ENCODE data around the gene BRINP2. TPM values are rescaled to one million over a fixed set of nuclear protein-coding genes. Genes with fewer than 3 reads are reported as not detected.

Gene BRINP2
- total RNA-seq, 3 donors from 2014 or later, result not detected

DNA sequence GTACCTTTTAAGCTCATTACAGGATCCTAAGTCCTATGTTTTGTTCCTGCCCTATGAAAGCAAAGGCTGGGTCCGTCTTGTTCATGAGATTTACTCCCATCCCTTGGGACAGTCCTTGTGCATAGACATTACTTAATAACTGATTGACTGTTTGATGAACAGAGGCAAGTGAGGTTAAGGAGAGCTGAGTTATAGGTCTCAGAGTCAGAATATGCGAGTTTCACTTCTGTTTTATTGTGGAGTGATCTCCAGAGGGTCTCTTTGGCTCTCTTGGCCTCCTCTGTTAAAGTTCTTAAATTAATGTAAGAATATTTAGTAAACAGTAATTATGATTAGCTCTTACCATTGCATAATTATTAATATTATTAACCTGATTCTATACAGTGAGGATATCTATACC lies 52.6 kb downstream of the BRINP2 start:
- Mint-ChIP-seq H3K9me3 (peaks cover 3% of the 10 kb centered on the region), H3K27me3 (ENCODE audit: low read depth) (no peaks in the 10 kb centered on the region), H3K4me1 (ENCODE audit: low read depth) (no peaks in the 10 kb centered on the region), H3K4me3 (no peak overlapping the region), H3K36me3 (ENCODE audit: insufficient read depth) (no peaks in the 10 kb centered on the region)
- ATAC-seq, result no peak
- DNase-seq, result no peak

DNA sequence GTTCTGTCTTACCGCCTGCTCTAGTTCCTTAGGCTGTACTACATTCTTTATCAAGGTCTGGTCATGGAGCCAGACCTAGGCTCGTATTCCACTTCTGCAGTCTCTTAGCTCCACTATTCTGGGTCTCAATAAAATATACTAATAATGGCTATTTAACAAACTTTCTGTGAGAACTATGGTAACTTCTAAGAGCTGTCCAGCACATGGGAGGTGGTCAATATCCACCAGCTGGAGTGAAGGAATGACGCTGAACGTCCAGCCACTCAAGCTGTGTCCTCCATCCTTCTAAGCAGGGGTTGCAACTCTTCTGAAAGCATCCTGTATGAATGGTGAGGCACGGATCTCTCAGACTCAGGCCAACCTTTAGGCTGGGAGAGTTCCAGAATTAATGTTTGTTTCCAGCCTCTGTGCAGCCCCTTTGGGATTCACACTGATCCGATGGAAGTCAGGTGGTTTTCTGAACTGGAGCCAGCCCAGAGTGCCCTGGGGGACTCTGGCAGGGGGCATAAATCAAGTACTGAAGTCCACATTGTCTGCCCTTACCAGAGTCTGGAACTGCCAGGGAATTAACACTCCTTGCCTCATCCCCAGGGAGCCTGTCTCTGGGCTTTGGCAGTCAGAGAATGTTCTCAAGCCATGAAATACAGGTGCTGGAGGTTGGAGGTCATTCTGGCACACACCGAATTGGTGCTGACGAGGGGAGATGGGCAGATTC lies 57.4 kb downstream of the BRINP2 start:
- ATAC-seq (no peak), DNase-seq (no peak)
- H3K9me3 Mint-ChIP-seq, result no peaks in the 10 kb centered on the region
- no peaks in the 10 kb centered on the region for H3K36me3 Mint-ChIP-seq (ENCODE audit: insufficient read depth)
- no peak overlapping the region for H3K4me3 Mint-ChIP-seq
- H3K4me1 Mint-ChIP-seq (ENCODE audit: low read depth), result no peaks in the 10 kb centered on the region
- no peaks in the 10 kb centered on the region for H3K27me3 Mint-ChIP-seq (ENCODE audit: low read depth)

DNA sequence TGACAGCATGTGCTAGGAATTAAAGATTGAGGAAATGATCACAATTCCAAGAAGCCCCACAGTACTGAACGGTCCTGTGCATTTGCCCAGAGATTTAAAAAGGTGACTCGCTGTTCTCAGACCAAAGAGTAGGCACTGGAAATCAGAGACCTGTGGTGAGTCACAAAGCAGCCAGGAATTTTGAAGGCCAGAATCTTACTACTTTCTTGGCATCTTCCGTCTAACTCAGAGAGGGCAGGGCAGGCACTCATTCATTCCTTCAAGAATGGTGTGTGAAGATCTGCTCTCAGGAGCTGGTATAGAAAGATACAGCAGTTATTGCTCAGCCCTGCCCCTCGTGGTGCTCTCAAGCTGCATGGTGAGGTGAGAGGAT lies 57.9 kb downstream of the BRINP2 start:
- no peak for ATAC-seq
- DNase-seq, result no peak
- H3K4me3 Mint-ChIP-seq, result no peak overlapping the region
- no peaks in the 10 kb centered on the region for H3K36me3 Mint-ChIP-seq (ENCODE audit: insufficient read depth)
- no peaks in the 10 kb centered on the region for H3K9me3 Mint-ChIP-seq
- no peaks in the 10 kb centered on the region for H3K27me3 Mint-ChIP-seq (ENCODE audit: low read depth)
- no peaks in the 10 kb centered on the region for H3K4me1 Mint-ChIP-seq (ENCODE audit: low read depth)

DNA sequence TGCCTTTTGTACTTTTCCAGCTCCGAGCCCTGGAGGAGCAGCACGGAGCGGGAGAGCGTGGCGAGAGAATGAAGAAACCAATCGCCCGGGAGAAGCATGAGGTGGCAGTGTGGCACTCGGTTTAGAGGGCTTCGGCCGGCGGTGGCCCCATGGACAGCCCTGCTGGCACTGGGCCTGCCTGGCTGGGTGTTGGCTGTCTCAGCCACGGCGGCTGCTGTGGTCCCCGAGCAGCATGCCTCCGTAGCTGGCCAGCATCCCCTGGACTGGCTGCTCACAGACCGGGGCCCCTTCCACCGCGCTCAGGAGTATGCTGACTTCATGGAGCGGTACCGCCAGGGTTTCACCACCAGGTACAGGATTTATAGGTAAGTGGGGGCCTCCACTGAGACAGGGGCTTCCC lies 59.0 kb downstream of the BRINP2 start:
- Mint-ChIP-seq H3K9me3 (no peaks in the 10 kb centered on the region), H3K4me1 (ENCODE audit: low read depth) (no peaks in the 10 kb centered on the region), H3K36me3 (ENCODE audit: insufficient read depth) (no peaks in the 10 kb centered on the region), H3K4me3 (no peak overlapping the region), H3K27me3 (ENCODE audit: low read depth) (no peaks in the 10 kb centered on the region)
- ATAC-seq (no peak), DNase-seq (no peak)

DNA sequence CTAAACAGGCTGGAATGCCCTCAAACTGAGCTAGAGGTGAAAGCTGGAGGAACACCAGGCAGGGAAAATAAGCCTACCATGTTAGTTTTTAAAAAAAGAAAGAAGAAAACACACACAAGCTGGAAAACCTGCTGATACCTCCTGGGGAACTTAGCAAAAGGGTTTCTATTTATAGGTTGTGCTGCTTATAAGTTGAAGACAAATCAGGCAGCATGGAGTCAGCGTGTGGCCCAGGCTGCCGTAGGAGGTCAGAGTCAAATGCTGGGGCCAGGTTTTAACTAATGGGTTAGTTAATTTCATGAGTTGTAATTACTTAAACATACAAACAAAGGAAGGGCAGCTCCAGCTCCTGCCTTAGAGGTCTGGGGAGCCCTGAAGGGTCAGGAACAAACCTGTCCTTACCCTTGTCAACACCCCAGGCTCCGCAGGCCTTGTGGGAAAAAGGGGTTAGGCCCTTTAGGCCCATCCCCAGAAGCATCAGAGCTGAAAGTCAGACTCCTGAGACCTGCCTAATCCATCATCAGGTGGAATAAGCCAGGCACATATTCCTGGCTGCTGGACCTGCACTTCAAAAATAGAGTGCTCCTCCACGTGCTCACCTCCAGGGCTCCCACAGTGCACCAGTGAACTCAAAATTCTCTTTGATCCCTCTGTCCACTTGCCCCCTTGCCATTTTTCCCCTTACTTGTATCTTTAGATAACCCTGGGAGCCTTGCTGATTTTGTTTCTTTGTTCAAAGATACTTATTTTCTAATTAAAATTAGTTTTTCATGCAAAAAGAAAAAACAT lies 59.7 kb downstream of the BRINP2 start:
- H3K9me3 Mint-ChIP-seq, result no peaks in the 10 kb centered on the region
- no peak for ATAC-seq
- H3K27me3 Mint-ChIP-seq (ENCODE audit: low read depth), result no peaks in the 10 kb centered on the region
- no peaks in the 10 kb centered on the region for H3K4me1 Mint-ChIP-seq (ENCODE audit: low read depth)
- H3K36me3 Mint-ChIP-seq (ENCODE audit: insufficient read depth), result no peaks in the 10 kb centered on the region
- DNase-seq, result no peak
- no peak overlapping the region for H3K4me3 Mint-ChIP-seq

DNA sequence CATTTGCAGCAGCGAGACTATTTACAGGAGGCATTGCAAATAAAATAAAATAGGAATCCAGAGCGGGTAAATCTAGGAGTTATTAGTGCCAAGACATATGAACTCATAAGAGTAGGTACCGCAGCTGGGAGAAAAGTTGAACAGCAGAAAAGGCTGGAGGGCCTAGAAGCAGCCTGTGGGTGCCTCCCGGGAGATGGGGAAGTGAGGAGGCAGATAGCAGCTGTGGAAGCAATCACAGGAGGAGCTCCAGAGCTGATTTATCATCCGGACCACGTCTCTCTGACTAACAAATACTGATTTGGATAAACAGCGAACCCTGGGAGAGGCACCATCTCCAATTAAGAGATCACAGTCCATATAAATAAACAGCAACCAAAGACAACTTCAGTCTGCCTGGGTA lies 64.6 kb downstream of the BRINP2 start:
- Mint-ChIP-seq H3K27me3 (ENCODE audit: low read depth) (no peaks in the 10 kb centered on the region), H3K9me3 (no peaks in the 10 kb centered on the region), H3K36me3 (ENCODE audit: insufficient read depth) (no peaks in the 10 kb centered on the region), H3K4me3 (no peak overlapping the region), H3K4me1 (ENCODE audit: low read depth) (no peaks in the 10 kb centered on the region)
- DNase-seq, result no peak
- no peak for ATAC-seq

DNA sequence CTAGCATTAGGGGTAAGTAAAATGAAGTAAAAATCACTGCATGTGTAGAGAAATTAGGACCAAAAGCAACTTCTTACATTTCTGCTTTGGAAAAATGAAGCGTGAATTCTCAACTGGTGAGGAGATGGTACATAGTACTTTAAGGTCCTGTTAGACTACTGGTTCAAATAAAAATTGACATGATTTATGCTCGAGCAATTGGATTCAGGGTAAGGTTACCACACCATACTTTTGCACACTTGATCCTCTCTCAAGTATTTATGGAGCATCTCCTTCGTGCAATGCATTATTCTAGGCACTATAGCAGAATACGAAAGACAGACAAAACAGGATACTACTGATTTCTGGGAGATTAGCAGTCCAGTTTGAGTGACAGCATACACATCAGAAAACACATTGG lies 66.2 kb downstream of the BRINP2 start:
- no peak overlapping the region for H3K4me3 Mint-ChIP-seq
- ATAC-seq, result no peak

DNA sequence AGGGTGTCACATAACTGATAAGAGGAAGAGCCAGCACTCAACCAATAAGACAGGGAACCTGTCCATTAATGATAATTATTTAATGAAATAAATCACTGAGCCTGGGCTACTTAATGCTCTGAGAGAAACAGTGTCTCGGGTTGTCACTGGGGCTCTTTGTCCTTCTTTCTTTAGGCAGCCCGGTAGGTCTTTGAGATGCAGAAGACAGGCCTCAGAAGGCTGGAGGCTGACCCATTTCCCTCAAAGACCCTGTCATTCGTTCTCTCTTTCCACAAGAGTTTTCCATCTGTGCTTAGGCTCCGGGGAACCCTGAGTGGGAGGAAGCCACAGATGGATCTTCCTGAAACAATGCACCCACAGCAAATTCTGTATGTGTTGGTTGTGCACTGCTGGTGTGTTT lies 68.2 kb downstream of the BRINP2 start:
- peaks cover 6% of the 10 kb centered on the region for H3K9me3 Mint-ChIP-seq

More for the DNA sequence above, 66.2 kb downstream of the BRINP2 start:
- no peaks in the 10 kb centered on the region for H3K9me3 Mint-ChIP-seq
- no peaks in the 10 kb centered on the region for H3K36me3 Mint-ChIP-seq (ENCODE audit: insufficient read depth)
- DNase-seq, result no peak
- no peaks in the 10 kb centered on the region for H3K27me3 Mint-ChIP-seq (ENCODE audit: low read depth)
- no peaks in the 10 kb centered on the region for H3K4me1 Mint-ChIP-seq (ENCODE audit: low read depth)

DNA sequence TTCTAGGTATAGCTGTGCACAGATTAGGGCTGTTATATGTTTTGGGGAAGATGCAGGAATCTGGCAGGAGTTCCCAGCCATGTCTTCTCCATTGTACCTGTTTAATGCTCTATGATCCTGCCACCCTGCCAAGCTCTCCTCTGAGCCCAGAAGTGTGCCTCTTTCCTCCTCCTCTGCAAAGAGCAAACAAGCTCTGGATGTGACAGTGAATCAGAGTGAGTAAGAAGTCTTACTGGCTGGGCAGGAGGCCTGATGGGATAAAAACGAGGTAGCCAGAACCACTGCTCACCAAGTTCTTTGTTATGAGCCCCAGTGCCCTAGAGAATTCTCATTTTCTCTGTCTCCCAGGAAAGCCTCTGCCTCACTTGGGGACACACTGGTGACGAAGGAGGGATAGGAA lies 69.0 kb downstream of the BRINP2 start:
- H3K4me3 Mint-ChIP-seq, result no peak overlapping the region
- H3K9me3 Mint-ChIP-seq, result peaks cover 6% of the 10 kb centered on the region
- no peaks in the 10 kb centered on the region for H3K4me1 Mint-ChIP-seq (ENCODE audit: low read depth)
- no peaks in the 10 kb centered on the region for H3K27me3 Mint-ChIP-seq (ENCODE audit: low read depth)
- no peak for DNase-seq
- no peaks in the 10 kb centered on the region for H3K36me3 Mint-ChIP-seq (ENCODE audit: insufficient read depth)
- no peak for ATAC-seq

More for the DNA sequence above, 68.2 kb downstream of the BRINP2 start:
- Mint-ChIP-seq H3K4me1 (ENCODE audit: low read depth) (no peaks in the 10 kb centered on the region), H3K27me3 (ENCODE audit: low read depth) (no peaks in the 10 kb centered on the region), H3K4me3 (no peak overlapping the region), H3K36me3 (ENCODE audit: insufficient read depth) (no peaks in the 10 kb centered on the region)
- DNase-seq (no peak), ATAC-seq (no peak)

DNA sequence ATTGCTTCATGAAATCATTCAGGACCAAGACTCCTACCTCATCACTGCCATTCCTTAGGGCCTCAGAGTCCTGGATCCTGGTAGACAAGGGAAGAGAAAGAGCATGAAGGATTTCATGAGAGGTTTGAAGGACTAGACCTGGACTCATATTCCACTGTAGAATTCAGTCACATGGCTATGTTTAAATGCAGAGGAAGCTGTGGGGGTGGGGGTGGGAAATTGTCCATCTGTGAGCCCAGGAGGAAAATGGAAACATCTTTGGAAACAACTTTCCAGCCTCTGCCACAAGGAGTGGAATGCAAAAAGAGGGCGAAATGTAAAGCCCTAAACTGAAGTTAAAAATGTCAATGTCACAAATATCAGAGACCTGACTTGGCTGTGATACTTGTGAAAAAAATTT lies 73.0 kb downstream of the BRINP2 start:
- ATAC-seq, result no peak

DNA sequence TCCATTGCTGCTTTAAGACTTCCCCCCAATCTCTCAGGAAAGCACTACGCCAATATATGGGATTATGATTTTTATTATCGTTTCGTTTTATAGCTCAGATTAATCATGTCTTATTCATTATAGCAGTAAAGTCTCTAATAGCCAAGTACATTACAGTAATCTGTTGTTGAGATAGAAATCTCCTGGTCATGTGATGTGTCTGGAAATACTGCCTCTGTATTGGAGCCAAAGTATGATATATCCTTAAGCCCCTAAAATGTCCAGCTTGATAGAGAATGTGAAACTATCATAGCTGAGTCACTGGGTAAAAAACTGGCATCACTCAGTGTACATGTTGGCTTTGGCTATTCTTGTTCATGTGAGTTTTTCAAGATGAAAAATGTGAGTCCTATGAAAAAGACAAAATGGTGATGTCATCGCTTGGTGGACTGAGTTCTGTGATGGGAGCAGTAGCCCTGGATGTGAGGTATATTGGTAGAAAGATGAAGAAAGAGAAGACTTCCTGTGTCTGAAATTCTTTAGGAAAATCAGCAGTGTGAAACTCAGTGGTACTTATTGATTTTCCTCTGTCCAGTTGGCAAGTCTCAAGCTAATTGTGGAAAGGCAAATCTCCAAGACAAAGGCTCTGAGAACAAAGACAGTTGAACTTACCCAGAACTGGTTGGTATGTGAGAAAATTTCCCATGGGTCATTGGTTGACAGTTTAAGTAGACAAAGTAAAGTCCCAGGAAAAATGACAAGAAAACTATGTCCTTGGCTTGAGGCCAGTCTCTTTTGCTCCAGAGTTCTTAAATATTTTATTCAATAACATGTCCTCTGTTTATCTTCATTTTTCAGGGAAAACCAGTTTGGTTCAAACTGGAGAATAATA lies 76.2 kb downstream of the BRINP2 start:
- Mint-ChIP-seq H3K4me3 (no peak overlapping the region), H3K9me3 (peaks cover 9% of the 10 kb centered on the region), H3K4me1 (ENCODE audit: low read depth) (no peaks in the 10 kb centered on the region), H3K36me3 (ENCODE audit: insufficient read depth) (no peaks in the 10 kb centered on the region), H3K27me3 (ENCODE audit: low read depth) (no peaks in the 10 kb centered on the region)
- DNase-seq (no peak), ATAC-seq (no peak)

More for the DNA sequence above, 73.0 kb downstream of the BRINP2 start:
- Mint-ChIP-seq H3K4me3 (no peak overlapping the region), H3K9me3 (peaks cover 9% of the 10 kb centered on the region), H3K4me1 (ENCODE audit: low read depth) (no peaks in the 10 kb centered on the region), H3K36me3 (ENCODE audit: insufficient read depth) (no peaks in the 10 kb centered on the region), H3K27me3 (ENCODE audit: low read depth) (no peaks in the 10 kb centered on the region)
- no peak for DNase-seq

DNA sequence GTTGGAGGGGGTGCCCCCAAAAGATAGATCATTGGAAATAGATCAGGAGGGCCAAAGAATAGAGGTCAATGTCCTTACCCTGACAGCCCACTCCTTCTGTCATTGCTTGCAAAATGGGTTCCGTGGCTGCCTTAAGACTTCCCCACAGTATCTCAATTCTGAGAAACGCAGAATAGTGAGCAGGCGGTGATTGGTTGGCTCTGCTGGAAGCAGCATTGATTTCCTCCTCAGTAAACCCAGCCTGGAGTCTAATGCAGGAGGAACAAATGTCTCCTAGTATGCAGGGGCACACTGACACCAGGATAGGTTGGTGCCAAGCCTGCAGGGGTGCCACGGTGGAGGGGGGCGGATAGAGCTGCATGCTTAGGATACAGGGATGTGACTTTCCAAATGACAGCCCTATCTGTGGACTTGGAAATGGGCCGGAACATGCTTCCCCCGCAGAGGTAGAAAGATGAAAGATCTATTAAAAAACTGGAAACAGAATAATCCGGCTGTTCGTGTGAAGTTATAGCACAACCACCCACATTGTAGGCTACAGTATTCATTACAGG lies 76.9 kb downstream of the BRINP2 start:
- H3K4me1 Mint-ChIP-seq (ENCODE audit: low read depth), result no peaks in the 10 kb centered on the region
- no peaks in the 10 kb centered on the region for H3K36me3 Mint-ChIP-seq (ENCODE audit: insufficient read depth)
- H3K9me3 Mint-ChIP-seq, result peaks cover 9% of the 10 kb centered on the region
- H3K4me3 Mint-ChIP-seq, result no peak overlapping the region
- ATAC-seq (no peak), DNase-seq (no peak)
- no peaks in the 10 kb centered on the region for H3K27me3 Mint-ChIP-seq (ENCODE audit: low read depth)

DNA sequence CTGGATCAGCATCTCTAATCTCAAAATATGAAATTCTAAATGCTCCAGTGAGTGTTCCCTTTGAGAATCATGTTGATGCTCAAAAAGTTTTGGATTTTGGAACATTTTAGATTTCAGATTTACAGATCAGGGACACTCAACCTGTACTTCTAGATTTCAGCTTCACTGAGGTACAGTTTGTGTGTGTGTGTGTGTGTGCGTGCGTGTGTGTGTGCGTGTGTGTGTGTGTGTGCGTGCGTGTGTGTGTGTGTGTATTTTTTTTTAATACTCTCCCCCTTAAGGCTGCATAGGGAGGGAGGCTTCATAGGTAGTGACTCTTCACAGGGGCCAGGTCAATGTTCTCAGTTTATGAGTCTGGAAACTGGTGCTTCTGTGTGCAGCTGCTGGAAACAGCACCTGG lies 77.5 kb downstream of the BRINP2 start:
- Mint-ChIP-seq H3K9me3 (peaks cover 7% of the 10 kb centered on the region), H3K4me1 (ENCODE audit: low read depth) (no peaks in the 10 kb centered on the region), H3K36me3 (ENCODE audit: insufficient read depth) (no peaks in the 10 kb centered on the region), H3K27me3 (ENCODE audit: low read depth) (no peaks in the 10 kb centered on the region), H3K4me3 (no peak overlapping the region)
- DNase-seq, result no peak
- no peak for ATAC-seq

DNA sequence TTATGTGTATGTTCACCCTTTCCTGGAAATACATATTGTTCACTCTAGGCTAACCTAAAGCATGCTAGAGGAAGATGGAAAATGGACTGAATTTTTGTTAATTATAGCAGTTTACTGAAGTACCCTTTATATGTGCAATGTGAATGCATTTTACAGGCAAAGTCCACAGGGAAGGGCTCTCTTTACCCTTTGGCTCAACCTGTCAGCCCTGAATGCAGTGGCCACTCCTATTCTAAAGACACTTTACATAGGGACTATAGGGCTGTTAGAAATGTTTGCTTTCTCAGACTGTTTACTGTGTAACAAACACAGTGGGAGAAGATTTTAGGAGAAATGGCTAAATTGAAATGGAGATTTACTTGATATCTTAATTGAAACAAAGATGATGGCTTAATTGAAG lies 78.5 kb downstream of the BRINP2 start:
- Mint-ChIP-seq H3K36me3 (ENCODE audit: insufficient read depth) (no peaks in the 10 kb centered on the region), H3K27me3 (ENCODE audit: low read depth) (no peaks in the 10 kb centered on the region), H3K4me1 (ENCODE audit: low read depth) (no peaks in the 10 kb centered on the region), H3K4me3 (no peak overlapping the region), H3K9me3 (peaks cover 4% of the 10 kb centered on the region)
- DNase-seq, result no peak
- no peak for ATAC-seq

Measured in activated T-cell treated with anti-CD3 and anti-CD28 coated beads, Interleukin-2, amount 50 U/mL, for 4 hours (primary cell).